BLaER1 (cell line): Measurements from ENCODE around the gene ECI1.
A peak's percentile ranks its signal among the peaks of the same experiment; 100 is the strongest.

Experiments used
- H3K27ac ChIP-seq: shearing (Covaris generic); formaldehyde crosslinking; 2 replicates; pipeline ENCODE4 v1.8.1; 2022
- H3K27me3 ChIP-seq: shearing (Covaris generic); formaldehyde crosslinking; 2 replicates; pipeline ENCODE4 v1.8.1; 2022
- H3K36me3 ChIP-seq: shearing (Covaris generic); formaldehyde crosslinking; 2 replicates; pipeline ENCODE4 v1.8.1; 2022
- H3K4me1 ChIP-seq: shearing (Covaris generic); formaldehyde crosslinking; 2 replicates; pipeline ENCODE4 v1.8.1; 2022
- H3K4me2 ChIP-seq: shearing (Covaris generic); formaldehyde crosslinking; 2 replicates; pipeline ENCODE4 v1.8.1; 2022
- H3K4me3 ChIP-seq: shearing (Covaris generic); formaldehyde crosslinking; 2 replicates; pipeline ENCODE4 v1.8.1; 2022
- H3K9ac ChIP-seq: shearing (Covaris generic); formaldehyde crosslinking; 2 replicates; pipeline ENCODE4 v1.8.1; 2022
- H3K9me3 ChIP-seq: shearing (Covaris generic); formaldehyde crosslinking; 2 replicates; pipeline ENCODE4 v1.8.1; 2022
- H4K20me1 ChIP-seq: shearing (Covaris generic); formaldehyde crosslinking; 2 replicates; pipeline ENCODE4 v1.8.1; 2022
- Cebpa-rat ChIP-seq: shearing (Covaris generic); IDR thresholded peaks from 2 replicates; pipeline ENCODE4 v1.8.1; 2022

Gene ECI1

DNA sequence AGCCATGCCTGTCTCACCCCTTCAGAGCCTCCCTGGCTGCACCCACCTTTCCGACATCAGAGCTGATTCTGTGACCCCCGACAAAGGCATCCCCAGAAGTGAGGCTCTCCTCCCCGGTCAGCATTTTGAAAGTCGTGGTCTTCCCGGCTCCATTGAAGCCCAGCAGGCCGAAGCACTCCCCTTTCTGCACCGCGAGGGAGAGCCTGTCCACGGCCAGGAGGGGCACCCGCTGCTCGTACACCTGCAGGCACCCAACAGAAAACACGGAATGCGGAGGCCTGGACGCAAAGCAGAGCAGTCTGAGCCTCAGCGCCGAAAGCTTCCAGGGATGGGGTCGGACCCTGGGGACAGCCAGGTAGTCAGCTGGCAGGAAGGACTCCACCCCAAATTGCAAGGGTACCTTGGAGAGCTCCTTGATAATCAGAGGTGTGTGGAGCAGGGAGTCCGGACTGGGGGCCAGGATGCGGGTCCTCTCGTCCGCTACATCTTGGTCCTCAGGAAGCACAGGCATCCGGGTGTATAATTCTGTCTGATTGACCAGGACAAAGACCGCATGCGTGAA, 29.7 kb upstream of the ECI1 start:
- Histone ChIP-seq H3K4me1 (peaks cover 4% of the 10 kb centered on the region), H3K4me2 (no peak overlapping the region), H3K27me3 (no peaks in the 10 kb centered on the region), H3K36me3 (peaks cover 38% of the 10 kb centered on the region; the same call in 1 of the 2 replicates), H3K9ac (no peak overlapping the region), H4K20me1 (no peaks in the 10 kb centered on the region), H3K9me3 (no peaks in the 10 kb centered on the region), H3K27ac (no peak overlapping the region), H3K4me3 (no peak overlapping the region)
- TF ChIP-seq Cebpa-rat, result no peak

DNA sequence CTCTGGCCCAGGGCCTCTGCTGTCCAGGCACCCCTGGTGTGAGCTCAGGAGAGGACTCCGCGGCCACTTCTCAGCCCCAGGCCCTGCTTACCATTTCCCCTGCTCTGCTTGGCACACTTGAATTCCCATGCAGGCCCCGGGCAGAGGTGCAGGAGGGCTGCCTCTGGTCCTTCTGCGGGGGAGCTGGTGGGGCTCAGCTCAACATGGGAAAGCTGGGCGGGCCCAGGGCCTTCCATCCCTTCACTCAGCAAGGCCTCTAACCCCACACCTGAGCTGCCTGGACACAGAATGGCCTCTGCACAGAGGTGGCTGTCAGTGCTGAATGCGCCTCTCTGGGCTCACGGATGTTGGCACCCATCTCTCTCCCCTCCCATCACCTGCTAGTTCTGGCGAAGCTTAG, 29.1 kb upstream of the ECI1 start:
- Histone ChIP-seq H3K27ac (no peak overlapping the region), H3K4me1 (peaks cover 8% of the 10 kb centered on the region), H3K9ac (no peak overlapping the region), H3K27me3 (no peaks in the 10 kb centered on the region), H3K4me3 (no peak overlapping the region), H3K9me3 (no peaks in the 10 kb centered on the region), H3K4me2 (no peak overlapping the region), H3K36me3 (peaks cover 41% of the 10 kb centered on the region; the same call in 1 of the 2 replicates), H4K20me1 (no peaks in the 10 kb centered on the region)
- TF ChIP-seq Cebpa-rat, result no peak

DNA sequence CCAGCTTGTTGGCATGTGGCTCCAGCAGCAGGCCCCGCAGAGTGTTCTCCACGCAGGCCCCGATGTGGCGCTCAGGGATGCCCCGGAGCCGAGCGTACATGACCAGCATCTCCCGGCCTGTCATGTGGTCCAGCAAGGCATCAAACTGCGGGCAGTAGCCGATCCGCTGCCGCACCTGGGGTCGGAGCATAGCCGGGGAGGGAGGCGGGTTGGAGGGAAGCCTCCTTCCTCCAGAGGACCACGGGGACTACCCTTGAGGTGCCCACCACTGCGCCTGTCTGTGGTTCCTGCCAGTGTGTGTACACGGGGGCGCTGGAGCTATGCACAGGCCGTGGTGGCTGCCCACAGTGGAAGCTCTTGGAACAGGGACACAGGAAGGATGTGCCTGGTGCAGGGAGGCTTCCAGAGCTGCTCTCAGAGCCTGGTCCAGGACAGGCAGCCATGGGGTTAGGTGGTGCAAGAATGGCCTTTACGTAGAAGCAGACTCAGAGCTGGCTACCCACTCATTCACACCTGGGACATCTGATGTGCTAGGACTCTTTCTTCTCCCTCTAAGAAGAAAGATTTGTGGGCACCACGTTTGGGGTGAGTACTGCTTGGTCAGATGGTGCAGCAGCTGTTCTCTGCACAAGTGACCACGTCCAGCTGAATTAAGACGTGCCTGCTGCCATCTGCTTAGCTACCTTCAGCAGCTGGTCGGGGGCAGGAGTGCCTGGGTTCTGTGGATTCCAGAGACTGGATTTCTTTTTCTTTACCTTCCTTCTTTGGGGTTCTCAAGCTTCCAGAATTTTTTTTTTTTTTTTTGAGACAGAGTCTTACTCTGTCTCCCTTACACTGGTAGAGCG, 27.8 kb upstream of the ECI1 start:
- Histone ChIP-seq H3K9me3 (no peaks in the 10 kb centered on the region), H3K27me3 (no peaks in the 10 kb centered on the region), H3K9ac (no peak overlapping the region), H3K4me2 (no peak overlapping the region), H4K20me1 (no peaks in the 10 kb centered on the region), H3K4me1 (peaks cover 8% of the 10 kb centered on the region), H3K27ac (no peak overlapping the region), H3K4me3 (no peak overlapping the region), H3K36me3 (peaks cover 28% of the 10 kb centered on the region; the same call in 1 of the 2 replicates)
- TF ChIP-seq Cebpa-rat, result no peak

DNA sequence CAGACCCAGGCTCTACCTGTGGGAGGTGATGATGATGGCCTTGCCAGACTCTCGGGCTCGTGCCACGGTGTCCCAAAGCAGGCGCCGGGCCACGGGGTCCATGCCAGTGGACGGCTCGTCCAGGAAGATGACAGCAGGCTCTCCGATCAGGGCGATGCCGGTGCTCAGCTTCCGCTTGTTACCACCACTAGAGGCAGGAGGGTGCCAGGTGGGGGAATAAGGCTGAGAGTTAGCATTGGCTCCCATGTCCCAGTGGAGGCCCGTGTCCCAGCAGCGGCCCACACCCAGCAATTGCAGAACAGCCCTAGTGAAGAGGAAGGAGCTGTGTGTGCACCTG, 26.9 kb upstream of the ECI1 start:
- no peak overlapping the region for H3K4me2 ChIP-seq
- peaks cover 26% of the 10 kb centered on the region; the same call in 1 of the 2 replicates for H3K36me3 ChIP-seq
- no peaks in the 10 kb centered on the region for H3K9me3 ChIP-seq
- H3K27ac ChIP-seq, result no peak overlapping the region
- no peak for TF ChIP-seq Cebpa-rat
- no peak overlapping the region for H3K9ac ChIP-seq
- no peaks in the 10 kb centered on the region for H3K27me3 ChIP-seq
- H3K4me3 ChIP-seq, result no peak overlapping the region
- no peaks in the 10 kb centered on the region for H4K20me1 ChIP-seq
- peaks cover 8% of the 10 kb centered on the region for H3K4me1 ChIP-seq

DNA sequence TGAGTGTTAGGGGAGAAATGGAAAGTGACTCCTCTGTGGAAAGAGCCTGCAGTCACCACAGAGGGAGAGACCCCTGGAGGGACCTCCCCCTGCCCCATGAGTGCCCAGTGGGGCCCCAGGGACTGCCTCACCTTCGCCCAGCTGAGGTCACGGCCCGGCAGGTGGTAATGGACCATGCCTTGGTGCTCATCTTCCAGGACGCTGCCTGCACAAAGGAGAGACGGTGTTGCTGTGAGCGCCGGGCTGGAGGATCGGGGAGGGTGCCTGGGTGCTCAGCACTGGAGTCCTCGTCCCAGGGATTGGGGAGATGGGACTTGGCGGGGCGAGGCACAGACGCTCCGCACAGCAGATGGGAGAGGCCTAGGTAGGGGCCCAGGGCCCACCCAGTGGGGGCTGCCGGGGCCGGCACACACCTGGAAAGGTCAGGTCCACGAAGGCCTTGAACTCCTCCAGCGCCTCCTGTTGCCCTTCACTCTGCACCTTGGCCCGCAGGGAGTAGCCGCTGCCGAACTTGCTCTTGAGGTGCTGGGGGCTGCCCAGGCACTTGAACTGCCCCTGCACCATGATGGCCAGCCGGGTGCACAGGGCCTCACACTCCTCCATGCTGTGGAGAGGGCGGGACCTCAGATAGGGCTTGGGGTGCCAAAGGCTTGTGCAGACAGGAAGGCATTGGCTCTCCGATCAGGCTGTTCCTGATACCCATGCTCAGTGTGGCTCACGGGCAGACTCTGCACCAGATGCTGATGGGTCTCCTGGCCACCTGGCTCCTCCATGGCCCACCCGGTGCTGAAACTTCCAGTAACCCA, 26.3 kb upstream of the ECI1 start:
- H3K36me3 ChIP-seq, result peaks cover 24% of the 10 kb centered on the region; the same call in 1 of the 2 replicates
- no peaks in the 10 kb centered on the region for H3K27me3 ChIP-seq
- H3K9ac ChIP-seq, result no peak overlapping the region
- peaks cover 8% of the 10 kb centered on the region for H3K4me1 ChIP-seq
- no peak overlapping the region for H3K27ac ChIP-seq
- no peak overlapping the region for H3K4me3 ChIP-seq
- no peak for TF ChIP-seq Cebpa-rat
- no peaks in the 10 kb centered on the region for H3K9me3 ChIP-seq
- no peaks in the 10 kb centered on the region for H4K20me1 ChIP-seq
- H3K4me2 ChIP-seq, result no peak overlapping the region

DNA sequence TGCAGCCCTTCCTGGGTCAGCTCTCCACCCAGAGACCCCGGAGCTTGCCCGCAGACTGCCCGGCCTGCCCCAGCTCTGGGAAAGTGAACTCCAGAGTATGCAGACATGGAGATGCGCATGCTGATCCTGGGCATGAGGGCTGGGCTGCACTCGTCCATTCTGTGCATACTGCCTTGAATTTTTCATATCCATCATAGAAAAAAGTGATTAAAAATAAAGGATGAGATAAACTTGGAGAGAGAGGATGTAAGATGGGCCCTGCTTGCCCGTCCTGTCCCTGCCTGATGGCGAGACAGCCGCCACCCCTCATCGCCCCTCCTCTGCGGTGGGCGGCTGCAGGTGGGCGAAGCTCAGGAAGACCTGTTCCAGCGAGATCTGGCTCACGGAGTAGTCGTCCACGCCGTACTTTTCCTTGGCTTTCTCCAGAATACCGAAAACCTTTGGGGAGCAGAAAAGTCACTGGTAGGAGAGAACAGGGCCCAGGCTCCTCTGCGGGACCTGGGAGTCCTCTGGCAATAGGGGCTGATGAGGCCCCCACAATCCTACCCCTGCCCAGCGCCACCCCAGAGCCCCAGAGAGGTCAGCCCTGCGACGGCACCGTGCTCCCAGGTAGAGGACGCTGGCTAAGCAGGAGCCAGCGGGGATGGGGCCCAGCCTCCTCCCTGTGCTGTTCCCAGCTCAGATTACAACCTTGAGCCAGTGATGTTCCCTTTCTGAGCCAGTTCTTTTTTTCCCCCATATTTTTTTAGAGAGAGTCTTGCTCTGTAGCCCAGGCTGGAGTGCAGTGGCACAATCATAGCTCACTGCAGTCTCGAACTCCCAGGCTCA, 25.2 kb upstream of the ECI1 start:
- Histone ChIP-seq H3K9me3 (no peaks in the 10 kb centered on the region), H3K4me2 (peak overlapping the region; percentile 32), H3K4me3 (no peak overlapping the region), H3K9ac (peak overlapping the region; percentile 48; the same call in 1 of the 2 replicates), H3K27ac (0 out of 2 replicates have a peak overlapping the region, but pooled peaks have one; percentile 38), H4K20me1 (no peaks in the 10 kb centered on the region), H3K27me3 (no peaks in the 10 kb centered on the region), H3K4me1 (peaks cover 8% of the 10 kb centered on the region), H3K36me3 (peaks cover 24% of the 10 kb centered on the region; the same call in 1 of the 2 replicates)
- TF ChIP-seq Cebpa-rat, result no peak

DNA sequence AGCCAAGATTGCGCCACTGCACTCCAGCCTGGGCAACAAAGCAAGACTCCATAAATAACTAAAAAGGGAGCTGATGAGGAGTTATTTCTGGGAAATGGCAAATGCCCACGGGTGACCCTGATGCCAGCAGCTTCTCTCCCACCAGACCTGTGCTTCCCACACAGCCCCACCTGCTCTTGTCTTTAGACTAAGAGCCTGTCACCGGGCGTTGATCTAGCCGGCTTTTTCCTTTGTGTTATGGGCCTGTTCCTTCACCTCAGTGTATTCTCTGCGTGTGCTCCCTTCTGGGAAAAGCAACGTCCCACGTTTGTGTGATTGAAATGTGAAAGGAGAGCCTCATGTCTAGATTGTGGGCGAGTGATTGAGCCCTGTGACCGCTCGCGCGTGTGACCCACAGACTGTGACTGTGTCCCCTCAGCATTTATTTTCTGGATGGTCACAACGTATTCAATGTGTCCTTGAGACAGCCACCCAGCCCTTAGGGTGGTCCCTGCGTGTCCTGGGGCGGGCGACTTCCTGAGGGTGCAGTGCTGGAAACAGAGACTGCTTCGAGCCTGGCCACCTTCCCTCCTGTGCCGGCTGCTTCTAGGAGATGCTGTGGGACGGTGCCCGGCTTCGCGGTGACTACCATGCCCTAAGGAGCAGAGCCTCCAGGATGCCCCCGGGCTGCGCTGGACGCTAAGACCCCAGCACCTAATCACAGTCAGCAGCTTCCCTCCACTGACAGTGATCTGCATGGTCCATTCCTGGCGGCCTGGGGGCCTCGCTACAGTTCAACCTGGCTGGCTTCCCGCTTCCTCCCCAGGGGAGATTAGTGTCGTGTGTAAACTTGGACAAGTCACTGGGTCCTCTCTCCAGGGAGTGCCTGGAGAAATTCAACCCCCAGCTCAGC, 24.3 kb upstream of the ECI1 start:
- peaks cover 3% of the 10 kb centered on the region; the same call in 1 of the 2 replicates for H4K20me1 ChIP-seq
- H3K4me2 ChIP-seq, result peak overlapping the region; percentile 32
- H3K27me3 ChIP-seq, result no peaks in the 10 kb centered on the region
- H3K4me1 ChIP-seq, result peaks cover 8% of the 10 kb centered on the region
- peak overlapping the region; percentile 48; the same call in 1 of the 2 replicates for H3K9ac ChIP-seq
- no peaks in the 10 kb centered on the region for H3K9me3 ChIP-seq
- H3K4me3 ChIP-seq, result no peak overlapping the region
- H3K36me3 ChIP-seq, result peaks cover 24% of the 10 kb centered on the region; the same call in 1 of the 2 replicates
- no peak for TF ChIP-seq Cebpa-rat
- 0 out of 2 replicates have a peak overlapping the region, but pooled peaks have one; percentile 38 for H3K27ac ChIP-seq

DNA sequence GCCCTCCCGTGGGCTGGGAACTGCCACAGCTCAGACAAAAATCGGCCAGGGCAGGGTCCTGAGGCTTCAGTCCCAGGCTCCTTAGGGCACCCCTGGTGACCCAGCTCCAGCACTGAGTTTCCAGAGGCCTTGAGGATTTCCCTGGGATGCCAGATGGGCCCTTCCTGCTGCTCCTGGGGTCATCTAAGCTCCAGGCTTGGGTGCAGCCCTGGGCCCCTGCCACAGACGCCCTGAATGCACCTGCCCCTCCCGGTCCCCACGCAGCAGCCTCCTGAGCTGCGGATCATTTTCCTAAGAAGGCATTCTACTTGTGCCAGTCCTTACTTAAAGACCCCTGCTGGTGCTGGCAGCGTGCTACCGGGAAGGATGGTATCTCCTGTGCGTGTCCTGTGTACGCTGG, 22.5 kb upstream of the ECI1 start:
- Histone ChIP-seq H3K9ac (peak overlapping the region; percentile 22; the same call in 1 of the 2 replicates), H3K4me1 (peaks cover 25% of the 10 kb centered on the region), H3K27ac (no peak overlapping the region), H3K36me3 (peaks cover 24% of the 10 kb centered on the region; the same call in 1 of the 2 replicates), H3K4me2 (no peak overlapping the region), H3K9me3 (no peaks in the 10 kb centered on the region), H3K27me3 (no peaks in the 10 kb centered on the region), H3K4me3 (no peak overlapping the region), H4K20me1 (peaks cover 20% of the 10 kb centered on the region)
- no peak for TF ChIP-seq Cebpa-rat
